ENCODE results near the gene TRPC4AP. TPM values are rescaled to one million over a fixed set of nuclear protein-coding genes. Genes with fewer than 3 reads are reported as not detected.

The TRPC4AP gene
- total RNA-seq, 2 donors from 2014 or later = 65.4 to 76.6 TPM

DNA sequence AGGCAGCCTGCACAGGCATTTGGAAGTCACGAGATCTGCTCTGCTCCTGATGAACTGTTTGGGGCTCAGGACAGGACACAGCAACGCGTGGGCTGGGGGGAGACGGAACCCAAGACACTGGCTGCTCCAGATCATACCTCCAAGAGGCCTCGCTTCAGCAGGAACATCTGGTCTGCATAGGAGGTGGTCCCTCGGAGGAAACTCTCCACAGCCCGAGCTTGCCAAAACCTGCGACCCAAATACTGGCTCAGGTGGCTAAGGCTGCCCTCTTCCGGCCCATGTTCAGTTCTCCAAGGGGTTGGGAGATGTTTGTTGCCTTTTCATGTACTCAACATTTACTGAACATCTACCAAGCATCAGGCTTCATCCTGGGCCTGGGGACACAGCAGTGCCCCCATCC is 85.2 kb downstream of the TRPC4AP start:
- TF ChIP-seq CTCF (IDR thresholded peaks at IDR 0.05) (no peak), POLR2A (IDR thresholded peaks at IDR 0.05) (no peak), POLR2AphosphoS5 (IDR thresholded peaks at IDR 0.05) (no peak)
- intact Hi-C loops (cut with DNase I) = no loop called here
- H3K27ac ChIP-seq = no peak overlapping the region
- peaks cover 19 to 55% of the 10 kb centered on the region in 2 donors for H3K36me3 ChIP-seq
- H3K27me3 ChIP-seq (replicated peaks; ENCODE audit: insufficient read depth) = no peaks in the 10 kb centered on the region
- 93% methylated on average over 9 of the region's 9 CpGs for WGBS
- no peak overlapping the region for H3K4me3 ChIP-seq
- H3K4me1 ChIP-seq (replicated peaks) = no peaks in the 10 kb centered on the region
- H3K9me3 ChIP-seq = no peaks in the 10 kb centered on the region
- DNase-seq (ENCODE audit: low spot score) = no peak

DNA sequence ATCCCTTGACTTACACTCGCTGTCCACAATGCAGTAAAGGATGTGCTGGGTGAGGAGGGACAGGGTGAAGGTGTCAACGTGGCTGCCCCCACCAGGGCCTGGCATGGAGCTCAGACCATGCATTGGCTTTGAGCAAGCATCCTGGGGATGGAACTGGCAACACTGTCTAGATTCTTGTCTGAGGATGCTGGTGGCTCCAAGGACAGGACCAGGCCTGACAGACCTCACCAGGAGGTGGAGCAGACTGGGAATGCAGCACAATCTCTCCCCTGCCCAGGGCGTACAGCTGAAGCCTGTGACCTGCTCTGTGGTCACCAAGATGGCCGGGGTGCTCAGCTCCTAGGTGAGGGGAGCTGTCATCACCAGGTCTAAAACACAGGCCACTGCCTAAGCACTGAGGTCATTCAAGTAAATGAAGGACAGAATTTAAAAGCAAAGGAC is 86.1 kb downstream of the TRPC4AP start:
- Histone ChIP-seq H3K27me3 (replicated peaks; ENCODE audit: insufficient read depth) (no peaks in the 10 kb centered on the region), H3K4me3 (no peak overlapping the region), H3K36me3 (peaks cover 19 to 62% of the 10 kb centered on the region in 2 donors), H3K27ac (no peak overlapping the region), H3K9me3 (no peaks in the 10 kb centered on the region), H3K4me1 (replicated peaks) (no peaks in the 10 kb centered on the region)
- no peak for DNase-seq (ENCODE audit: low spot score)
- 86% methylated on average over 4 of the region's 4 CpGs for WGBS
- TF ChIP-seq CTCF (IDR thresholded peaks at IDR 0.05) (no peak), POLR2A (IDR thresholded peaks at IDR 0.05) (no peak), POLR2AphosphoS5 (IDR thresholded peaks at IDR 0.05) (no peak)
- intact Hi-C loops (cut with DNase I) = no loop called here

DNA sequence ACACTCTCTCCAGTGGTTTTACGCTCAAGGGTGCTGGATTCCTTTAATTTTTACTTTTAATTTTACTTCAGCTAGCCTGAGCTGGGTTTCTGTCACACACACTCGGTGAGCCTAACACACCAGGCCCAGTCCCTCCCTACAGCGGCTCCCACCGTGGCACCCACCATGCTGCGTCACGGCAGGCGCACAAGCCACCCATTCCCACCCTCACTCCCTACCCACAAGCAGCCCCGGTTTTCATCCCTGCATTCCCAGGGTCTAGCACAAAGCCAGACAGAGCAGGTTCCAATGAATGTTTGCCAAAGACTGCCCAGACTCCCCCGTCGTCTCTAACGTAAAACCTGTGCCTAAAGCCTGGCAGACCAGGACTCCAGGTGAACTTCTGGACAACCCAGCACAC is 86.6 kb downstream of the TRPC4AP start:
- WGBS = 86% methylated on average over 11 of the region's 11 CpGs

GRCh38 chr20:35005463-35005961 is 87.1 kb downstream of the TRPC4AP start:
- TF ChIP-seq POLR2A (IDR thresholded peaks at IDR 0.05) (no peak), CTCF (IDR thresholded peaks at IDR 0.05) (no peak), POLR2AphosphoS5 (IDR thresholded peaks at IDR 0.05) (no peak)
- Histone ChIP-seq H3K4me3 (no peak overlapping the region), H3K4me1 (replicated peaks) (no peaks in the 10 kb centered on the region), H3K27me3 (replicated peaks; ENCODE audit: insufficient read depth) (no peaks in the 10 kb centered on the region), H3K27ac (no peak overlapping the region), H3K36me3 (peaks cover 19 to 67% of the 10 kb centered on the region in 2 donors), H3K9me3 (no peaks in the 10 kb centered on the region)
- intact Hi-C loops (cut with DNase I) = no loop called here
- WGBS = 92% methylated on average over 7 of the region's 7 CpGs
- no peak for DNase-seq (ENCODE audit: low spot score)

More for the DNA sequence above, 86.6 kb downstream of the TRPC4AP start:
- Histone ChIP-seq H3K36me3 (peaks cover 19 to 62% of the 10 kb centered on the region in 2 donors), H3K27ac (no peak overlapping the region), H3K9me3 (no peaks in the 10 kb centered on the region), H3K27me3 (replicated peaks; ENCODE audit: insufficient read depth) (no peaks in the 10 kb centered on the region), H3K4me3 (no peak overlapping the region), H3K4me1 (replicated peaks) (no peaks in the 10 kb centered on the region)
- no peak for DNase-seq (ENCODE audit: low spot score)
- intact Hi-C loops (cut with DNase I) = no loop called here
- no peak for TF ChIP-seq CTCF (IDR thresholded peaks at IDR 0.05)
- no peak for TF ChIP-seq POLR2A (IDR thresholded peaks at IDR 0.05)
- TF ChIP-seq POLR2AphosphoS5 (IDR thresholded peaks at IDR 0.05) = no peak

- no peak for TF ChIP-seq POLR2A (IDR thresholded peaks at IDR 0.05)
- no peak for TF ChIP-seq POLR2AphosphoS5 (IDR thresholded peaks at IDR 0.05)
- no peak for TF ChIP-seq CTCF (IDR thresholded peaks at IDR 0.05)
- no peak for DNase-seq (ENCODE audit: low spot score)
Measured at GRCh38 chr20:35004749-35005462, 87.7 kb downstream of the TRPC4AP start.

More at GRCh38 chr20:35004749-35005462, 87.7 kb downstream of the TRPC4AP start:
- no peaks in the 10 kb centered on the region for H3K4me1 ChIP-seq (replicated peaks)
- no peak overlapping the region for H3K4me3 ChIP-seq
- peaks cover 18 to 69% of the 10 kb centered on the region in 2 donors for H3K36me3 ChIP-seq
- 90% methylated on average over 20 of the region's 20 CpGs for WGBS
- no peak overlapping the region for H3K27ac ChIP-seq
- no peaks in the 10 kb centered on the region for H3K27me3 ChIP-seq (replicated peaks; ENCODE audit: insufficient read depth)
- H3K9me3 ChIP-seq = no peaks in the 10 kb centered on the region
- intact Hi-C loops (cut with DNase I) = no loop called here

Measured in prostate gland (tissue), 2 donors.